ENCODE data around the gene MORN5. TPM values are rescaled to one million over a fixed set of nuclear protein-coding genes. Genes with fewer than 3 reads are reported as not detected.

The MORN5 gene
- total RNA-seq, 1 experiment from 2014 or later: not detected

DNA sequence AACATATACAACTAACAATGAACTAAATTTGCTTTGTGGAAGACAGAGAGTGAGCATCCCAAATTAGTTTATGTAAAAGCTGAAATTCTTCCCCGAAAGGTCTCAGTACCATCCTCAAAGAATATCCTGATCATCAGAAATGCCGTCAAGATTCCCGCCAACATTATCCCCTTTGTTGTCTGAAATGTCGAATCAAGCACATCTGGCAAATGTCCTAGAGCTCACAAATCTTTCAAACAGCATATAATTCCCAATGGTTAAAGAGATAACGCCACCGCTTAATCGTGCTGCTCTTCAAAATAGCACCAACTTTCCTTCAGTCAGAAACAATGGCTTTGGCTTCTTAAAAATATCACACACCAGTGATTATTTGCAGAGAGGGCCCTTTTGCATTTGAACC is 23.8 kb downstream of the MORN5 start:
- H3K4me3 ChIP-seq (ENCODE audit: insufficient read depth, low read depth, low read length): no peak overlapping the region
- DNase-seq: no peak
- no peaks in the 10 kb centered on the region for H3K27me3 ChIP-seq (ENCODE audit: control insufficient read depth, insufficient read depth, low read length)
- no peaks in the 10 kb centered on the region for H3K36me3 ChIP-seq (replicated peaks; ENCODE audit: control insufficient read depth, insufficient read depth, low read length)

DNA sequence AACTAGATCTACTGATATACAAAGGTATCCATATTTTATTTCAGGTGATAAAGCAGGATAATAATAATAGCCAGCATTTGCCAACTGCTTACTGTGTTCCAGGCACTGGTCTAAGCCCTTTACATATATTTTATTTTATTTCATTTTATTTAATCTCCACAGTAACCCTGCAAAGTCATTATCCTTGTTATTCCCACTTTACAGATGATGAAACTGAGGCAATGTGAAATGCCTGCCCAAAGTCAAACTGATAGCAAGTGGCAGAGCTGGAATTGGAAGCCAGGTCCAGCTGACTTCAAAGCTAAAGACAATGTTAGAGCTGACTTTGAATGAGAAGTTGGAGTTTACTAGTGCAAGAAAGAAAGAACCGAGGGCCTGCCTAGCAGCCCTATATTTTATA is 24.8 kb downstream of the MORN5 start:
- DNase-seq: no peak
- H3K27me3 ChIP-seq (ENCODE audit: control insufficient read depth, insufficient read depth, low read length): no peaks in the 10 kb centered on the region
- no peaks in the 10 kb centered on the region for H3K36me3 ChIP-seq (replicated peaks; ENCODE audit: control insufficient read depth, insufficient read depth, low read length)
- no peak overlapping the region for H3K4me3 ChIP-seq (ENCODE audit: insufficient read depth, low read depth, low read length)

DNA sequence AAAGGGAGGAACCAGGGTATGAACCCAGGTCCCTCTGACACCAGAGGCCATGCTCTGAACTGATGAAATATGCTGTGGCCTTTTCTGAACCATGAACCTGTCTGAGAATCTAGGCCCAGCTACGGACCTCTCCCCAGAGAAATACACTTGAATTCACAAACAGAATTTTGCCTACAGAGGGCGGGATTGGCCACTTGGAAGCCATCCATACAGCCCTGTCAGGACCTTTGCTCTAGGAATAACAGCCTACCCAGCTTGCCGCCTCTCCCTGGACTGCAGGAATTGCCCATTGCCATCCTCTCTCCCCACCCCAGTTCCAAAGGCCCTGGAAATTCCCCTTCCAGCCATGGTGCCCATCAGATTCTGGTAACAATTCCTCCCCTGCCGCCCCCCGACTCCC is 26.6 kb downstream of the MORN5 start:
- Histone ChIP-seq H3K27me3 (ENCODE audit: control insufficient read depth, insufficient read depth, low read length) (no peaks in the 10 kb centered on the region), H3K36me3 (replicated peaks; ENCODE audit: control insufficient read depth, insufficient read depth, low read length) (no peaks in the 10 kb centered on the region), H3K4me3 (ENCODE audit: insufficient read depth, low read depth, low read length) (no peak overlapping the region)
- peak; percentile 70 for DNase-seq

DNA sequence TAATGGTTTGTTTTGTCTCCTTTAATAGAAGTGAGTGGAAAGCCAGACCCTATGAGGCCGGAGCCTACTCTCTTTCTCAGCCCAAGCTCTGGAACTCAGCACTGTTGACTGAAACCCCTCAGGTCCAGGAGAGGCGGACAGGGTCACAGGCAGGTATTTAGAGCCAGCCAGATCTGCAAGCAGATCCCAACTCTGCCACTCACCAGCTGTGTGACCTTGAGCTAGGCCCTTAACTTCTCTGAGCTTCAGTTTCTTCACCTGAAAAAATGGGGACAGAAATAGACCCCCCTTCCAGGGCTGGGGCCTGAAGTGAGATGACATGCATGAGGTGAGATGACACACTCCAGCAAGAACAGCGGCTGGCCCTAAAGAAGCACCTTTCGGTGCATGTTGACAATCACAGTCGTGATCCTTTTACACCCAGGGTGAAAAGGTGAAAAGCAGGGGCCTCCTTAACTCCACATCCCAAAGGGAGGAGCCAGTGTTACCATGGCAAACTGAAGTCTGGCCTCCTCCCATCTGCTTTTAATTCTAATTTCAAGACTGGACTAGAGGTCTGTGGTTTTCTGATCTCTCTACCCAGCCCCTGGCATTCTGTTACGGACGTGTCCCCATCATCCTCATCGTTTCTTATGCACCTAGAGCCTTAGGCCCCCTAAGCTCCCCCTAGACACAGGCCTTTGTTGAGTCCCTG is 27.2 kb downstream of the MORN5 start:
- DNase-seq: peak; percentile 10

DNA sequence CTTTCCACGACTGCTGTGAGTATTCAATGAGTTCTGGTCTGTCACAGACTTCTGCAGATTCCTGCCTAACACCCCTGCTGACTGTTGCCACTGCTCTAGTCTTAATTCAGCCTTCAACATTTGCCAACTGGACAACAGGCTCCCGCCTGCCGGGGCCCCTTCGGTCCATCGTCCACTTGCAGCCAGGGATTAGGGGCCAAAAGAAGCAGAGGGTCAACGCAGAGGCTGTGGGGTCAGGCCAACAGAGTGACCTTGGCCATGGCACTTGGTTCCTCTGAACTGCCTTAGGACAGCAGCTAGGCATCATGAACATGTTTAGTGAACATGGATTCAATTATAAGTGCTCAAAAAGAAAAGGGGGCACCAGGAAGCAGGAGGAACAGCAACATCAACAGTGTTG is 28.7 kb downstream of the MORN5 start:
- Histone ChIP-seq H3K27me3 (ENCODE audit: control insufficient read depth, insufficient read depth, low read length) (no peaks in the 10 kb centered on the region), H3K36me3 (replicated peaks; ENCODE audit: control insufficient read depth, insufficient read depth, low read length) (no peaks in the 10 kb centered on the region), H3K4me3 (ENCODE audit: insufficient read depth, low read depth, low read length) (no peak overlapping the region)
- peak; percentile 9 for DNase-seq

More for the DNA sequence above, 27.2 kb downstream of the MORN5 start:
- H3K27me3 ChIP-seq (ENCODE audit: control insufficient read depth, insufficient read depth, low read length): no peaks in the 10 kb centered on the region
- H3K4me3 ChIP-seq (ENCODE audit: insufficient read depth, low read depth, low read length): no peak overlapping the region
- no peaks in the 10 kb centered on the region for H3K36me3 ChIP-seq (replicated peaks; ENCODE audit: control insufficient read depth, insufficient read depth, low read length)

DNA sequence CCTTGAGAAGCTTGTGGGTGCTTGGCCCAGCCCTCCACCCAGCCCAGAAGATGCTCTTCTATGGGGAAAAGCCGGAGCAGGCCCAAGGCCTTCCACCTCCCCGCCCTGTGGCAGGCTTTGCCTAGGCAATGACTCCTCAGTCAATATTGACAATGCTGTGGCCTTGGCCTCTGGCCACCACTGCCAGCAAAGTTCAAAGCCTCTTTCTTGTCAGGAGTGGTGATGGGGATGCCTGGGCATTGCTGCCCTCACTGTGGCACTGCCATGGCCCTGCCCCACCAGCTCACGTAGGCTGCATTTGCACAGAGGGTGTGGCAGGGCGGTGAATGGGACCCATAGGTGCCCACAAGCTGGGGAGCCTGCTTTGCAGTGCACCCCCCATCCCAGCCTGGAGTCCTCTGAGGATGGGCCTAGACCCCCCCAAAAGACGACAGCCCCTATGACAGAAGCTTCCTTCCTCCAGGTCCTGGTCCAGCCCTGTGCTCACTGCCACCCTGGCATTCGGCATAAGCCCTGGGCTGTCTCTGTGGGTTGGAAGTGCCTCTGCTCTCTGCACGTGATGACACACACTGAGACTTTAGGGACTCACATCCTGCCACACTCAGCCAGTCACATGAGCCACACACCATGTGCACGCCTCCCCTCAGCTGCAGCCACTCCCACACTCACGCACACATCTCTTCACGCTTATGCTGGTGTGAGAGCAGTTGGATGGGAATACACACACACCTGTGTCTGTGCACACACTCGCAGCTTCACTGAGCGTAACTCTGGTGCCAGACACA is 31.1 kb downstream of the MORN5 start:
- Histone ChIP-seq H3K4me3 (ENCODE audit: insufficient read depth, low read depth, low read length) (no peak overlapping the region), H3K27me3 (ENCODE audit: control insufficient read depth, insufficient read depth, low read length) (no peaks in the 10 kb centered on the region), H3K36me3 (replicated peaks; ENCODE audit: control insufficient read depth, insufficient read depth, low read length) (no peaks in the 10 kb centered on the region)
- DNase-seq: no peak

DNA sequence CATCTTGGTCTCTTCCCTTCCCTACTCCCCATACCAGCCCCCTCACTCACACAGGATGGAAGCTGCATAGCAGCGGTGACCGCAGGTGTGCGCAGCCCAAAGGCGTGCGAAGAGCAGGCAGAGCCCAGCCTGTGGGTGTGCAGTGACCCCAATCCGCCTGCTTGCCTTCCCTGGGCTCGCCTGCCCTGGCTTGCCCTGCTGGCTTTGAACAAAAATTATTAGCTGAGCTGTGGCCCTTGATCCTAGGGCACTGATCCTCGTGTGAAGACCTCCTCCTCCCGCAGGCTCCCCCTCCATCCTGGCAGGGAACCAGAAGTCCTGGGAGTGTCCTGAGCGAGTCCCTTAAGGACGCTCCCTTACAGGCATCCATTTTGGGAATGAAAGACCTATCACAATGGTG is 31.9 kb downstream of the MORN5 start:
- no peak overlapping the region for H3K4me3 ChIP-seq (ENCODE audit: insufficient read depth, low read depth, low read length)
- H3K36me3 ChIP-seq (replicated peaks; ENCODE audit: control insufficient read depth, insufficient read depth, low read length): no peaks in the 10 kb centered on the region
- H3K27me3 ChIP-seq (ENCODE audit: control insufficient read depth, insufficient read depth, low read length): no peaks in the 10 kb centered on the region
- DNase-seq: no peak

DNA sequence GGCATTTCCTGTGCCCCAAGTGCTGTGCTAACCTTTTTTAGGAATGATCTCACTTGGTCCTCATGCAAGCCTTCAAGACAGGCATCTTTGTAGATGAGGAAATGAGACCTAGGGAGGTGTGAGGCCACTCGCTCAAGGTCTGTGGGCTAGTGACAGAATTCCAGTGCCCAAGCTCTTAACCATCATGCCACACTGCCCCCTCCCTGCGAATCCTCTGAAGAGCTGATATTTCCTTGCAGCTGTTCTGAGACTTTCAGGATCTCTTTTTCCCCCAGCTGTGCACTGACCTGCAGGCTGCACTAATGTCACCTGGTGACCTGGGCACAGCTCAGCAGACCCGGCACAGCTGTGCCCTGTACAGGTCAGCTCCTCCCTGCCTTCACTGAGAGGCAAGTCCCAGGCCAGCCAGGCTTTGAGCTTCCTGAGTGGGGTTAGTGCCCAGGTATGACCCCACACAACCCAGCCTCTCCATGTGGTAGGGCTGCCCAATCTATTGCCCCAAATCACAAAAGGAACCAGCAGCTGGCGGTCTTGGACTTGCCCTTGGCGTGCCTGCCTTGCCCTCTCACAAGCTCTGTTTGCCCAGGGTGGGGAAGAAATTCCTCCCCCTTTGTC is 32.7 kb downstream of the MORN5 start:
- no peak for DNase-seq
- Histone ChIP-seq H3K36me3 (replicated peaks; ENCODE audit: control insufficient read depth, insufficient read depth, low read length) (no peaks in the 10 kb centered on the region), H3K4me3 (ENCODE audit: insufficient read depth, low read depth, low read length) (no peak overlapping the region), H3K27me3 (ENCODE audit: control insufficient read depth, insufficient read depth, low read length) (no peaks in the 10 kb centered on the region)

DNA sequence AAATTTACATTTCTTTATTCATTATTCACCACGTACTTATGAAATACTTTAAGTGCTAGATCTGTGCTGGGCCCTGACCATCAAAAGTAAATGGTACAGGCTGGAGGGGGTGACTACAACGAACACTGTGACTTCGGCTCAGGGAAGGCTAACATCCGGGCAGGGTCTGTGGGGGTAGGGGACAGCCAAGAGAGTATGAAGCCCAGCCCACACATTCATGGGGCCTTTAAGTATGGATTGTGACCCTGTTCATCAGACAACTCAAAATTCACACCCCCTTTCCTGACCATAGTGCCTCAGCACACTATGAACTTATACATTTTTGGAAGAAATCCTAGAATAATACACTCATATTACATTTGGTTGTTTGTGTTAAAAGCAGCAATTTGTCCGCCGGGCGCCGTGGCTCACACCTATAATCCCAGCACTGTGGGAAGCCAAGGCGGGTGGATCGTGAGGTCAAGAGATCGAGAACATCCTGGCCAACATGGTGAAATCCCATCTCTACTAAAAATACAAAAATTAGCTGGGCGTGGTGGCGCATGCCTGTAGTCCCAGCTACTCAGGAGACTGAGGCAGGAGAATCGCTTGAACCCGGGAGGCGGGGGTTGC is 33.3 kb downstream of the MORN5 start:
- H3K27me3 ChIP-seq (ENCODE audit: control insufficient read depth, insufficient read depth, low read length): no peaks in the 10 kb centered on the region
- no peak for DNase-seq
- no peaks in the 10 kb centered on the region for H3K36me3 ChIP-seq (replicated peaks; ENCODE audit: control insufficient read depth, insufficient read depth, low read length)
- H3K4me3 ChIP-seq (ENCODE audit: insufficient read depth, low read depth, low read length): no peak overlapping the region

DNA sequence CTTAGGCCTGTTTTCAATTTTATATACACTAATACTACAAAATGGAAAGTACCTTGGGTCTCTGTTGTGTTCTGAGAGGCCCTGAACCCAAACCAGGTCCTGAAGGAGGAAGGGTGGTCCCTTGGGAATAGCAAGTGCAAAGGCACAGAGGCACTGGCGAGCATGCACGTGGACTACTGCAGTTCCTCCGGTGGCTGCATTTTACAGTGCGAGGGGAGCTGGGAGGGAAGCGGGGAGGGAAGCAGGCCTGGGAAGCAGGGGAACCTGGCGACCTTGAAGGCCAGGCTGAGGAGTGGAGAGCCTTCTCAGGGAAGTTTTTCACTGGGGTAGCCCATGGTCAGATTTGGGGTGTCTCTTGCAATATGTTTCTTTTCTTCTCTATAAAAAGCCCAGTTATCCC is 33.9 kb downstream of the MORN5 start:
- no peak for DNase-seq
- H3K27me3 ChIP-seq (ENCODE audit: control insufficient read depth, insufficient read depth, low read length): no peaks in the 10 kb centered on the region
- H3K36me3 ChIP-seq (replicated peaks; ENCODE audit: control insufficient read depth, insufficient read depth, low read length): no peaks in the 10 kb centered on the region
- H3K4me3 ChIP-seq (ENCODE audit: insufficient read depth, low read depth, low read length): no peak overlapping the region

DNA sequence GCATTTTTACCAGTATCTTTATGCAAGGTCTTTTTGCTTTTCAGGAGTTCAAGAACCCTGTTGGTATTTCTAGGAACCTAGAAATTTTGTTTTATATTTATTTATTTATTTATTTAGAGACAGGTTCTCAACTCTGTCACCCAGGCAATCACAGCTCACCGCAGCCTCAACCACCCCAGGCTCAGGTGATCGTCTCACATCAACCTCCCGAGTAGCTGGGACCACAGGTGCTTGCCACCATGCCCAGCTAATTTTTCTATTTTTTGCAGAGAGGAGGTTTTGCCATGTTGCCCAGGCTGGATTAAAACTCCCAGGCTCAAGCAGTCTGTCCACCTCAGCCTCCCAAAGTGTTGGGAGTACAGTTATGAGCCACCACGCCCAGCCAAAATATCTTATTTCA is 36.2 kb downstream of the MORN5 start:
- no peaks in the 10 kb centered on the region for H3K36me3 ChIP-seq (replicated peaks; ENCODE audit: control insufficient read depth, insufficient read depth, low read length)
- DNase-seq: no peak
- no peaks in the 10 kb centered on the region for H3K27me3 ChIP-seq (ENCODE audit: control insufficient read depth, insufficient read depth, low read length)
- no peak overlapping the region for H3K4me3 ChIP-seq (ENCODE audit: insufficient read depth, low read depth, low read length)

DNA sequence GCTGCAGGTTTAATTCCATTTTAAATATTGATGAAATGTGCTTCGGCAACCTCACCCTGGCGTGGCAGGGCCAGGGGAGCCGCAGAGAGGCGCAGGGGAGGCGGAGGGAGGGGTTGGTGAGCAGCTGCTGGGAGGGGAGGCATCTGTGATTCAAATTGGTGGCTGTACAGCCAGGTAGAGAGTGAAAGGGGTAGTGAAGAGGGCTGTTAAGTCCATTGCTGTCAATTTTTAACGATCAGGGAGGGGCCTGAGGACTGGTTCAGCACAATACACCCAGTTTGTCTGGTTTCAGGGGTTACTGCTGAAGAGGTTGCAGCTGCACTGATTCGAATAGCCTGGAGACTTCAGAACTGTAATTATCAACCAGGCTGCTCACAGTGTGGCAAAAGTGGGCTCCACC is 37.7 kb downstream of the MORN5 start:
- peak; percentile 67 for DNase-seq

DNA sequence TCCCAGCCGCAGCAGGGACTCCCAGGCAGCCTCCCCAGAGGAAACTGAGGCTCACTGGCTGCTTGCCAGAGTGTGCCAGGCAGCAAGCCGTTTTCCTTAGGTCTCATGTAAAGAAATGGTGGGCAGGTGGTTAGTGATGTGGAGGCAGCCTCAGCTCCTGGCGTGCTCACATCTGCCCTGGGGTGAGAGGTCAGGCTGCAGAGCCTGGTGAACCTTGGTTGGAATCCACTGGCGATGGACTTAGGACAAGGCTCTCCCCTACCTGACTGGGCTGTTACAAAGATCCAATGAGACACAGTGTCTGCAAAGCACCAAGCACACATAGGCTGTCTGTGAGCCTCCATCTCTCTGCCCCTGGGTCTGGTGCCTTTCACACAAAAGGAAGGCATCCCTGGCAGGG is 38.2 kb downstream of the MORN5 start:
- DNase-seq: no peak
- Histone ChIP-seq H3K4me3 (ENCODE audit: insufficient read depth, low read depth, low read length) (no peak overlapping the region), H3K27me3 (ENCODE audit: control insufficient read depth, insufficient read depth, low read length) (no peaks in the 10 kb centered on the region), H3K36me3 (replicated peaks; ENCODE audit: control insufficient read depth, insufficient read depth, low read length) (no peaks in the 10 kb centered on the region)

More for the DNA sequence above, 37.7 kb downstream of the MORN5 start:
- no peaks in the 10 kb centered on the region for H3K27me3 ChIP-seq (ENCODE audit: control insufficient read depth, insufficient read depth, low read length)
- no peak overlapping the region for H3K4me3 ChIP-seq (ENCODE audit: insufficient read depth, low read depth, low read length)
- H3K36me3 ChIP-seq (replicated peaks; ENCODE audit: control insufficient read depth, insufficient read depth, low read length): no peaks in the 10 kb centered on the region

DNA sequence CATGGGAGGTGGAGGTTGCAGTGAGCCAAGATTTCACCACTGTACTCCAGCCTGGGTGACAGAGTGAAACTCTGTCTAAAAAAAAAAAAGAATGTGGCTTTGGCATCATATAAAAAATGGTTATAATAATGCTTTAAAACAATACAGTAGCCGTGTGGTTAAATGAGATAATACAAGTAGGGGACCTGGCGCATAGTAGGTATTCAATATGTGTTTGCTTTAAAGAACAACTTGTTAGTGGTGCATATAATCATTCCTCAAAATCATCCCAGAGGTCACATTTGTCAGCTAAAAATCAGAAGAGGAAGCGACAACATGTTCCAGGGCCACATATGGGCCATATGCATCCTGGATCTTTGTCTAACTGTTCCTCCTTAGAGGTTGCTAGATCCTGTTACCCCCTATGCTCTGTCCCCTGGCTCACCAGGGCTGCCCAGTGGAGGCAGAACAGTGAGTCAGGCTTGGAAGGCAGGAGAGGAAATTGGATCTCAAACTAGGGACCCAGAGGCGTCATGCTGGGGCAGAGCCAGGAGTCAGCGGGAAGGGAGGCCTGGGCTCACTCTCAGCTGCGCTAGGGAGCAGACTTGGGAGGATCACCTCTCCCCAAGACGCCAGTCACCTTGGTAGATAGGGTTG is 41.4 kb downstream of the MORN5 start:
- no peak for DNase-seq
- no peaks in the 10 kb centered on the region for H3K27me3 ChIP-seq (ENCODE audit: control insufficient read depth, insufficient read depth, low read length)
- no peak overlapping the region for H3K4me3 ChIP-seq (ENCODE audit: insufficient read depth, low read depth, low read length)
- no peaks in the 10 kb centered on the region for H3K36me3 ChIP-seq (replicated peaks; ENCODE audit: control insufficient read depth, insufficient read depth, low read length)
